HEK293 (cell line): ENCODE measurements around the gene SLC26A4.

ENCODE experiments used
- CTCF ChIA-PET: fragments of 350-600 bp; formaldehyde crosslinking; extraction: SDS; loops from one replicate; lab custom pipeline; 2021; ENCODE audit warnings: antibody characterized with exemption; lab: Yijun Ruan, JAX
- POLR2A ChIA-PET: fragments of 300-600 bp; formaldehyde crosslinking; extraction: SDS; loops from one replicate; lab custom pipeline; 2020; ENCODE audit warnings: antibody characterized with exemption, inconsistent platforms; lab: Yijun Ruan, JAX
- H3K27ac ChIP-seq: fragments of 200-500 bp; sonication (Bioruptor generic); 2 replicates; pipeline ENCODE4 v1.5.1; 2014; ENCODE audit warnings: low read depth, low read length, control low read depth, inconsistent platforms; ENCODE audit errors: extremely low read depth
- H3K36me3 ChIP-seq, 2 experiments: fragments of 200-500 bp in 1 of 2; sonication (Bioruptor generic) in 1 of 2; 1 replicate in 1 of 2; 2 replicates in 1 of 2; pipeline ENCODE4 v1.5.1; 2014 to 2017; ENCODE audit warnings: inconsistent platforms in 2 of 2, low read length in 2 of 2; ENCODE audit not compliant: control insufficient read depth in 2 of 2, insufficient read depth in 1 of 2
- H3K4me1 ChIP-seq: fragments of 200-500 bp; sonication (Bioruptor generic); 2 replicates; pipeline ENCODE4 v1.5.1; 2014; ENCODE audit warnings: mild to moderate bottlenecking, low read length, inconsistent platforms; ENCODE audit not compliant: control insufficient read depth, insufficient read depth
- H3K4me3 ChIP-seq: 2 replicates; pipeline ENCODE4 v1.5.1; 2011; ENCODE audit warnings: low read depth, mild to moderate bottlenecking, control low read depth, low read length, moderate library complexity
- H3K9me3 ChIP-seq: fragments of 200-500 bp; sonication (Bioruptor generic); 2 replicates; pipeline ENCODE4 v1.5.1; 2014; ENCODE audit warnings: low read depth, low read length, inconsistent platforms; ENCODE audit not compliant: control insufficient read depth, insufficient read depth
- GLI4 ChIP-seq: fragments of 450-650 bp; formaldehyde crosslinking; IDR thresholded peaks from 2 replicates; pipeline ENCODE4 v1.5.1; 2016; ENCODE audit warnings: missing biosample characterization, missing genetic modification characterization
- PRDM1 ChIP-seq: fragments of 450-650 bp; formaldehyde crosslinking; IDR thresholded peaks from 2 replicates; pipeline ENCODE4; 2016; ENCODE audit warnings: missing biosample characterization, missing genetic modification characterization
- ZEB2 ChIP-seq: fragments of 450-650 bp; formaldehyde crosslinking; IDR thresholded peaks from 2 replicates; pipeline ENCODE4 v1.5.1; 2016; ENCODE audit warnings: missing biosample characterization, missing genetic modification characterization
- ZNF214 ChIP-seq: fragments of 450-650 bp; formaldehyde crosslinking; IDR thresholded peaks from 2 replicates; pipeline ENCODE4 v1.5.1; 2017; ENCODE audit warnings: missing biosample characterization, mild to moderate bottlenecking, missing genetic modification characterization, borderline replicate concordance
- ZNF239 ChIP-seq: fragments of 450-650 bp; formaldehyde crosslinking; IDR thresholded peaks from 2 replicates; pipeline ENCODE4 v1.5.1; 2016; ENCODE audit warnings: missing biosample characterization, missing genetic modification characterization
- ZNF248 ChIP-seq: fragments of 450-650 bp; formaldehyde crosslinking; IDR thresholded peaks from 2 replicates; pipeline ENCODE4 v1.5.1; 2017; ENCODE audit warnings: missing biosample characterization, missing genetic modification characterization
- ZNF335 ChIP-seq: fragments of 450-650 bp; formaldehyde crosslinking; conservative IDR thresholded peaks from 2 replicates; pipeline ENCODE4 v1.5.1; 2016; ENCODE audit warnings: missing biosample characterization, missing genetic modification characterization
- ZNF350 ChIP-seq: fragments of 450-650 bp; formaldehyde crosslinking; IDR thresholded peaks from 2 replicates; pipeline ENCODE4 v1.5.0; 2017; ENCODE audit warnings: missing biosample characterization, mild to moderate bottlenecking, missing genetic modification characterization
- ZNF404 ChIP-seq: fragments of 450-650 bp; formaldehyde crosslinking; IDR thresholded peaks from 2 replicates; pipeline ENCODE4 v1.5.1; 2017; ENCODE audit warnings: missing biosample characterization, missing genetic modification characterization
- ZNF426 ChIP-seq: fragments of 450-650 bp; formaldehyde crosslinking; IDR thresholded peaks from 2 replicates; pipeline ENCODE4 v1.5.1; 2017; ENCODE audit warnings: missing biosample characterization, missing genetic modification characterization, mild to moderate bottlenecking, inconsistent platforms, moderate library complexity
- ZNF830 ChIP-seq: fragments of 450-650 bp; IDR thresholded peaks from 2 replicates; pipeline ENCODE4 v1.5.0; 2018; ENCODE audit warnings: missing biosample characterization, missing genetic modification characterization, low read depth, mild to moderate bottlenecking, moderate library complexity
- ZNF843 ChIP-seq: fragments of 450-650 bp; formaldehyde crosslinking; IDR thresholded peaks from 2 replicates; pipeline ENCODE4 v1.5.1; 2016; ENCODE audit warnings: missing biosample characterization, missing genetic modification characterization
- TF ChIP-seq, protein P1 (sequence below): fragments of 450-650 bp; formaldehyde crosslinking; IDR thresholded peaks from 2 replicates; pipeline ENCODE4 v1.5.1; 2016; ENCODE audit warnings: missing biosample characterization, missing genetic modification characterization
- TF ChIP-seq, protein P2 (sequence below): fragments of 450-650 bp; formaldehyde crosslinking; IDR thresholded peaks from 2 replicates; pipeline ENCODE4 v1.5.1; 2016; ENCODE audit warnings: missing biosample characterization, missing genetic modification characterization, low read depth
- TF ChIP-seq, protein P3 (sequence below): fragments of 450-650 bp; formaldehyde crosslinking; IDR thresholded peaks from 2 replicates; pipeline ENCODE4 v1.5.1; 2017; ENCODE audit warnings: missing biosample characterization, missing genetic modification characterization
- TF ChIP-seq, protein P4 (sequence below): fragments of 450-650 bp; formaldehyde crosslinking; IDR thresholded peaks from 2 replicates; pipeline ENCODE4 v1.5.1; 2016; ENCODE audit warnings: missing biosample characterization, missing genetic modification characterization

Gene SLC26A4

DNA sequence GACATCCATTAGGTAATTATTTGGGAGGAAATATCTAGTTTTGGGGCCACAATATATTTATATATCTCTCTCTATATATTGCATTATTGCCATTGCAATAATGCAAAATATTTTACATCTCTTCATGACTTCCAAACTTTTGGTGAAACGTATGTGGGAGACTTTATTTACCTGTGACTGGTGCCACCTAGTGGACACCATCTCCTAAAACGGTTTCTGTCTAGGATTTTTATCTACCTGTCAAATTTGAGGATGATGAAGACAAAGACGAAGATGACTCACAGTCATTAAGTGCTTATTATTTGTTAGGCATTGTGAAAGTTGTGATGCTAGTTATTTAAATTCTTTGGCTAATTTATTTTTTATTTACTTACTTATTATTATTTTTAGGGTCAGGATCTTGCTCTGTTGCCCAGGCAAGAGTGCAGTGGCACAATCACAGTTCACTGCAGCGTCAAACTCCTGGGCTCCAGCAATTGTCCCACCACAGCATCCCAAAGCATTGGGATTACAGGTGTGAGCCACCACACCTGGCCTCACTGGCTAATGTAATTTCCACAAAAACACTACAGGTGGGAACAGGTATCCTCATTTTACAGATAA is 64.6 kb downstream of the SLC26A4 start (continued):
- TF ChIP-seq PRDM1 (tag by site-specific recombination), result no peak
- TF ChIP-seq, all 188 proteins: peak for 6

DNA sequence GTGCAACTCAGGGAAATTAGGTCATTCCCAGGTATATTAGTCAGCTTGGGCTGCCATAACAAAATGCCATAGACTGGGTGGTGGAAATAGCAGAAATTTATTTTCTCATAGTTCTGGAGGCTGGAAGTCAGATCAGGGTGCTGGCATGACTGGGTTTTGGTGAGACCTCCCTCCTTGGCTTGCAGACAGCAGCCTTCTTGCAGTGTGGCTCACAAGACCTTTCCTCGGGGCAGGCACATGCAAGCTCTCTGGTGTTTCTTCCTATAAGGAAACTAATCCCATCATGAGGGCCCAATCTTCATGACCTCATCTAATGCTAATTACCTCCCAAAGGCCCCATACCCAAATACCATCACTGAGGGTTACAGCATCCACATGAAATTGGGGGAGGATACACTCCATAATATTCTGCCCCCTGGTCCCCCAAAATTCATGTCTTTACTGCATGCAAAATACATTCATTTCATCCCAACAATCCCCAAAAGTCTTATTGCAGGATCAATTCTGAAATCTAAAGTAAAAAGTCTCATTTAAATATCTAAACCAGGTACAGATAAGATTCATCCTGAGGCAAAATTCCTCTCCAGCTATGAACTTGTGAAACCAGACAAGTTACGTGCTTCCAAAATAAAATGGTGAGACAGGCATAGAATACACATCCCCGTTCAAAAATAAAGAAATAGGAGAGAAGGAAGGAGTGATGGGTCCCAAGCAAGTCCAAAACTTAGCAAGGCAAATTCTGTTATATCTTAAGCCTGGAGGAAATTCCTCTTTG is 65.9 kb downstream of the SLC26A4 start:
- TF ChIP-seq, protein P1, sequence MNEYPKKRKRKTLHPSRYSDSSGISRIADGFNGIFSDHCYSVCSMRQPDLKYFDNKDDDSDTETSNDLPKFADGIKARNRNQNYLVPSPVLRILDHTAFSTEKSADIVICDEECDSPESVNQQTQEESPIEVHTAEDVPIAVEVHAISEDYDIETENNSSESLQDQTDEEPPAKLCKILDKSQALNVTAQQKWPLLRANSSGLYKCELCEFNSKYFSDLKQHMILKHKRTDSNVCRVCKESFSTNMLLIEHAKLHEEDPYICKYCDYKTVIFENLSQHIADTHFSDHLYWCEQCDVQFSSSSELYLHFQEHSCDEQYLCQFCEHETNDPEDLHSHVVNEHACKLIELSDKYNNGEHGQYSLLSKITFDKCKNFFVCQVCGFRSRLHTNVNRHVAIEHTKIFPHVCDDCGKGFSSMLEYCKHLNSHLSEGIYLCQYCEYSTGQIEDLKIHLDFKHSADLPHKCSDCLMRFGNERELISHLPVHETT (tag by site-specific recombination), result no peak
- TF ChIP-seq, protein P2, sequence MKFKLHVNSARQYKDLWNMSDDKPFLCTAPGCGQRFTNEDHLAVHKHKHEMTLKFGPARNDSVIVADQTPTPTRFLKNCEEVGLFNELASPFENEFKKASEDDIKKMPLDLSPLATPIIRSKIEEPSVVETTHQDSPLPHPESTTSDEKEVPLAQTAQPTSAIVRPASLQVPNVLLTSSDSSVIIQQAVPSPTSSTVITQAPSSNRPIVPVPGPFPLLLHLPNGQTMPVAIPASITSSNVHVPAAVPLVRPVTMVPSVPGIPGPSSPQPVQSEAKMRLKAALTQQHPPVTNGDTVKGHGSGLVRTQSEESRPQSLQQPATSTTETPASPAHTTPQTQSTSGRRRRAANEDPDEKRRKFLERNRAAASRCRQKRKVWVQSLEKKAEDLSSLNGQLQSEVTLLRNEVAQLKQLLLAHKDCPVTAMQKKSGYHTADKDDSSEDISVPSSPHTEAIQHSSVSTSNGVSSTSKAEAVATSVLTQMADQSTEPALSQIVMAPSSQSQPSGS (tag by site-specific recombination), result 0 out of 2 replicates have a peak, but pooled peaks have one; percentile 9
- TF ChIP-seq, all 188 proteins: peak for 1
- POLR2A ChIA-PET, result no interaction called here
- Histone ChIP-seq H3K4me3 (no peak overlapping the region), H3K36me3 (no peaks in the 10 kb centered on the region), H3K4me1 (no peaks in the 10 kb centered on the region), H3K9me3 (no peaks in the 10 kb centered on the region), H3K27ac (no peak overlapping the region)
- CTCF ChIA-PET, result interaction anchor here (0.5 to 4.7 kb wide), 8 partner anchors 16 to 900 kb away, joined by 3 to 28 read pairs (median 4); partner anchors contain the start of gene CBLL1

DNA sequence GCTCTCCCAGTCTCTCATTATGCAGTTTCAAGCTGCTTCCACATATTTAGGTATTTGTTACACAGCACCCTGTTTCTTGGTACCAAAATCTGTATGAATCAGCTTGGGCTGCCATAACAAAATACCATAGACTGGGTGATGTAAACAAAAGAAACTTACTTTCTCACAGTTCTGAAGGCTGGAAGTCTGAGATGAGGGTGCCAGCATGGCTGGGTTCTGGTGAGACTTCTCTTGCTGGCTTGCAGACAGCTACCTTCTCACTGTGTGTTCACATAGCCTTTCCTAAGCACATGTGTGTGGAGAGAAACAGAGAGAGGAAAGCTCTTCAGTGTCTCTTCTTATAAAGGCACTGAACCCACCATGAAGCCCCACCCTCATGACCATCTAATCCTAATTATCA is 67.6 kb downstream of the SLC26A4 start:
- ChIA-PET CTCF (interaction anchor here (0.6 to 4.7 kb wide), 5 partner anchors 14 to 971 kb away, joined by 3 to 28 read pairs (median 3); partner anchors contain the start of gene CBLL1), POLR2A (no interaction called here)
- Histone ChIP-seq H3K9me3 (no peaks in the 10 kb centered on the region), H3K4me1 (no peaks in the 10 kb centered on the region), H3K27ac (no peak overlapping the region), H3K36me3 (no peaks in the 10 kb centered on the region), H3K4me3 (no peak overlapping the region)
- TF ChIP-seq ZNF426 (tag by site-specific recombination) (no peak), ZNF843 (tag by site-specific recombination) (no peak), ZNF239 (no peak), ZNF248 (tag by site-specific recombination) (no peak), GLI4 (no peak), ZEB2 (tag by site-specific recombination) (no peak), ZNF335 (tag by site-specific recombination) (no peak), ZNF214 (tag by site-specific recombination) (no peak), ZNF830 (no peak), ZNF404 (tag by site-specific recombination) (no peak), ZNF350 (no peak)
- TF ChIP-seq, protein P3, sequence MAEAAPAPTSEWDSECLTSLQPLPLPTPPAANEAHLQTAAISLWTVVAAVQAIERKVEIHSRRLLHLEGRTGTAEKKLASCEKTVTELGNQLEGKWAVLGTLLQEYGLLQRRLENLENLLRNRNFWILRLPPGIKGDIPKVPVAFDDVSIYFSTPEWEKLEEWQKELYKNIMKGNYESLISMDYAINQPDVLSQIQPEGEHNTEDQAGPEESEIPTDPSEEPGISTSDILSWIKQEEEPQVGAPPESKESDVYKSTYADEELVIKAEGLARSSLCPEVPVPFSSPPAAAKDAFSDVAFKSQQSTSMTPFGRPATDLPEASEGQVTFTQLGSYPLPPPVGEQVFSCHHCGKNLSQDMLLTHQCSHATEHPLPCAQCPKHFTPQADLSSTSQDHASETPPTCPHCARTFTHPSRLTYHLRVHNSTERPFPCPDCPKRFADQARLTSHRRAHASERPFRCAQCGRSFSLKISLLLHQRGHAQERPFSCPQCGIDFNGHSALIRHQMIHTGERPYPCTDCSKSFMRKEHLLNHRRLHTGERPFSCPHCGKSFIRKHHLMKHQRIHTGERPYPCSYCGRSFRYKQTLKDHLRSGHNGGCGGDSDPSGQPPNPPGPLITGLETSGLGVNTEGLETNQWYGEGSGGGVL (tag by site-specific recombination), result no peak
- TF ChIP-seq, protein P4, sequence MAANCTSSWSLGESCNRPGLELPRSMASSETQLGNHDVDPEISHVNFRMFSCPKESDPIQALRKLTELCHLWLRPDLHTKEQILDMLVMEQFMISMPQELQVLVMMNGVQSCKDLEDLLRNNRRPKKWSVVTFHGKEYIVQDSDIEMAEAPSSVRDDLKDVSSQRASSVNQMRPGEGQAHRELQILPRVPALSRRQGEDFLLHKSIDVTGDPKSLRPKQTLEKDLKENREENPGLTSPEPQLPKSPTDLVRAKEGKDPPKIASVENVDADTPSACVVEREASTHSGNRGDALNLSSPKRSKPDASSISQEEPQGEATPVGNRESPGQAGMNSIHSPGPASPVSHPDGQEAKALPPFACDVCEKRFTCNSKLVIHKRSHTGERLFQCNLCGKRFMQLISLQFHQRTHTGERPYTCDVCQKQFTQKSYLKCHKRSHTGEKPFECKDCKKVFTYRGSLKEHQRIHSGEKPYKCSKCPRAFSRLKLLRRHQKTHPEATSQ, result no peak
